Vagina (tissue), 2 donors: ENCODE data around the gene CACNG5.

Experiments used
- POLR2AphosphoS5 ChIP-seq, 2 donors: sonication (generic); formaldehyde crosslinking; IDR thresholded peaks; one replicate each; pipeline ENCODE4 v1.9.0; 2017; ENCODE audit warnings: antibody characterized with exemption in 2 of 2, mild to moderate bottlenecking in 2 of 2, low read depth in 1 of 2; ENCODE audit not compliant: insufficient read depth in 1 of 2
- TF ChIP-seq, protein P1 (sequence below), 3 experiments: fragments of 450-650 bp in 2 of 3; fragments of 200-600 bp in 1 of 3; sonication (generic) in 1 of 3; IDR thresholded peaks; one replicate each; pipeline ENCODE4 v1.5.1; 2017 to 2019; ENCODE audit warnings: antibody characterized with exemption in 3 of 3, mild to moderate bottlenecking in 2 of 3, moderate library complexity in 2 of 3

DNA sequence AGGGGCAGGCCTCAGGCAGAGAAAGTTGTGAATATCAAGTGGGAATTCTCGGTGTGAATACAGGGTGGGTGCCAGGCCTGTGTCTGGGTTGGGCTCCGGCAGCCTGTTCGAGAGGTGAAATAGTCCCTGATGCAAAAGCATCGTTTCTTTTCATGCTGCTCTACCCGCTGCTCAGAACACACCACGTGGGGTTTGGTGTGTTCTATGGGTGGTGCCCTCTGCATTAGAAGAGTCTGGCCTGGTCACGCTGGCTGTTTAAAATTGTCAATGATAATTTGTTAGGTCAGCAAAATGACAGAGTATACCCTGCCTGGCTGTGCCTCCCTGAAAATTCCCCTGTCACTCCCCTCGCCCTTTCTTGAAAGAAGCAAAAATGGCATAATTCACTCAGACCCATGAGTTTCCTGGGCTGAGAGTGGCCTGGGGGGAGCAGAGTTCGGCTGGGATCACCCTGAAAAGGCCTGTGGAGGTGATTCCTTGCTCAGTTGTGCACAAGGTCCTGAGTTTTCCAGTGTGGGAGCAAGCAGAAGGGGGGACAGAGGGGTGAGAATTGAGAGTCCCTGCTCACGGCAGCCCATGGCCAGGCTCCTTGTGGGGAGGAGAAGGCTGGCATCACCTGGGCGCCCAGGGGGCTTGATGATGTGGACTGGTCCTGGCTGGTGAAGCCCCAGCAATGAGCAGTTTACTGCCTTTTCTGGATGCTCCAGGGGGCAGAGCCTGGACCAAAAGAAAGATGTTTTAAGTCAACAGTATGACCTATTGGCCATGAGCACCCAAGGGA lies 3.2 kb downstream of the CACNG5 start:
- TF ChIP-seq, protein P1, sequence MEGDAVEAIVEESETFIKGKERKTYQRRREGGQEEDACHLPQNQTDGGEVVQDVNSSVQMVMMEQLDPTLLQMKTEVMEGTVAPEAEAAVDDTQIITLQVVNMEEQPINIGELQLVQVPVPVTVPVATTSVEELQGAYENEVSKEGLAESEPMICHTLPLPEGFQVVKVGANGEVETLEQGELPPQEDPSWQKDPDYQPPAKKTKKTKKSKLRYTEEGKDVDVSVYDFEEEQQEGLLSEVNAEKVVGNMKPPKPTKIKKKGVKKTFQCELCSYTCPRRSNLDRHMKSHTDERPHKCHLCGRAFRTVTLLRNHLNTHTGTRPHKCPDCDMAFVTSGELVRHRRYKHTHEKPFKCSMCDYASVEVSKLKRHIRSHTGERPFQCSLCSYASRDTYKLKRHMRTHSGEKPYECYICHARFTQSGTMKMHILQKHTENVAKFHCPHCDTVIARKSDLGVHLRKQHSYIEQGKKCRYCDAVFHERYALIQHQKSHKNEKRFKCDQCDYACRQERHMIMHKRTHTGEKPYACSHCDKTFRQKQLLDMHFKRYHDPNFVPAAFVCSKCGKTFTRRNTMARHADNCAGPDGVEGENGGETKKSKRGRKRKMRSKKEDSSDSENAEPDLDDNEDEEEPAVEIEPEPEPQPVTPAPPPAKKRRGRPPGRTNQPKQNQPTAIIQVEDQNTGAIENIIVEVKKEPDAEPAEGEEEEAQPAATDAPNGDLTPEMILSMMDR (IDR thresholded peaks at IDR 0.05), result no peak
- no peak for TF ChIP-seq POLR2AphosphoS5 (IDR thresholded peaks at IDR 0.05; ENCODE audit: insufficient read depth in 1 of 2, low read depth in 1 of 2)
